GM18861 (cell line): ENCODE data around the gene CHAC1.
"Not testable (repeated sequence)": the region's sequence is repeated elsewhere in the genome, so short reads cannot be mapped to it uniquely, and the experiment has no call there.

Source experiments
- ATAC-seq: cut with Tn5 transposase; IDR thresholded peaks from one replicate; pipeline ENCODE4 v1.9.1; 2021; ENCODE audit not compliant: unreplicated experiment

The CHAC1 gene

DNA sequence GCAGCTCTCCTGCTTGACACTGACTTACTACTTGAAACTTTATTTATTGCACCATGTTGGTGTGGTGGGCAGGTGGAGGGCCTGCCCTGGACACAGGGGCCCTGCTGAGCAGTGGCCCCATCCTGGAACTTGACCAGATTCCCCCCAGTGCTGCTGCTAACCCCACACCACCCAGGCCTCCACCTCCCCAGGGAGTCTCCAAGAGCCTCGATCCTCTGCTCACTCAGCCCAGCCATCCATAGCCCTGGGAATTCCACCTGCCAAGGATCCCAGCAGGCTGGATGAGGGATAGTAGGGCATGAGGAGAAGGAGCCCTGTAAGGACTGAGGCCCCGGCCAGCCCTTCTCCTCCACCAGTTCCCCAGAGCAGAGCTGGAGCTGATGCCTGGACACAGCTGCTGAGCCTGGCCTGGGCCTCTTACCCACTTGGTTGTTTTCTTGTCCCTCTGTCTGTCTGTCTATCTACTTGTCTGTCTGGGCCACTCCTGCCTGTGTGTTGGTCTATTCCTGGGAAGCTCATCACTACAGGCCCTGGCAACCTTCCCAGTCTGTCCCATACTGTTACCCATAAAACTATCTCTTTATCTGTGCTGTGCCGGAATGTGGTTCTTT is 2.8 kb downstream of the CHAC1 start:
- no peak for ATAC-seq

DNA sequence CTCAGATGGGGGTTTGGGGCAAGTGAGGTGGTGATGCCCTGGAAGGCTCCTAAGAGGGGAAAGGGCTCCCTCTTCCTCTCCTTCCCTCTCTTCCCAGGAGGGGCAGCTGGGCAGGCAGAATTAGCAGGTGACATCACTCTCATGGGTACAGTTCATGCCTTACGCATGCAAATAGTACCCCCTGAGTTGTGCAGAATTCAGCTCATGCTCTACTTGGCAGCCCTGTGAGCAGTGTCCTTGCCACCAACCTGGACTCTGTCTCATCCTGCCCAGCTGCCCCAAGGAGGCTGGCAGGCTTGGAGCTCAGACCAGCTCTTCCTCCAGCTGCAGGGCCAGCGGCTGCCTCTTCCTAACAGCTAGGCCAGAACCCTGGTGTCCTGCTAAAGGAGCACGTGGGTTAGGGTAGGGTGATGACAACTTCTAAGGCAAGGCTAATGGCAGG is 3.3 kb downstream of the CHAC1 start:
- no peak for ATAC-seq

- no peak for ATAC-seq
Measured at GRCh38 chr15:40957041-40957555, 3.8 kb downstream of the CHAC1 start.

DNA sequence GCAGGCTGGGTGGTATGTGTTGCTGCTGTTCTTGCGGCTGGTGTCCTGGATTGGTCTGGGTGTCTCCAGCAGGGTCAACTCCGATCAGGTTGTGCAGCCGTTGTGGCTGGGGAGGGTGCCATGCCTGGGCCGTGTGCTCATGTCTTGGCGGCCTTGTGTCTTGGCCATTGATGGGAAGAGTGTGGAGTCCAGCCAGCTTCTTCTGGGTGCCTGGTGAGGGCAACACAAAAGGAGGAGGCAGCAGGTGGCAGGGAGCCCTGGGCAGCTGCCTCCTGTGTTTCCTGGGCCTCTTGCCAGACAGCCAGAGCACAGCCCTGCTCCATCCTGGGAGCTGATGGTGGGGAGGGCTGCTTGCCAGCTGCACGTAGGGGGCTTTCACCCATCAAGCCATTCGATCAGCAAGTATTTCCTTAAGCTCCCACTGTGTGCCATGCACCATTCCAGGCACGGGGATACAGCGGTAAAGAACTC is 4.3 kb downstream of the CHAC1 start:
- no peak for ATAC-seq

- no peak for ATAC-seq
Measured at GRCh38 chr15:40958146-40958545, 4.9 kb downstream of the CHAC1 start.

GRCh38 chr15:40958723-40959122 is 5.5 kb downstream of the CHAC1 start:
- ATAC-seq, result no peak

DNA sequence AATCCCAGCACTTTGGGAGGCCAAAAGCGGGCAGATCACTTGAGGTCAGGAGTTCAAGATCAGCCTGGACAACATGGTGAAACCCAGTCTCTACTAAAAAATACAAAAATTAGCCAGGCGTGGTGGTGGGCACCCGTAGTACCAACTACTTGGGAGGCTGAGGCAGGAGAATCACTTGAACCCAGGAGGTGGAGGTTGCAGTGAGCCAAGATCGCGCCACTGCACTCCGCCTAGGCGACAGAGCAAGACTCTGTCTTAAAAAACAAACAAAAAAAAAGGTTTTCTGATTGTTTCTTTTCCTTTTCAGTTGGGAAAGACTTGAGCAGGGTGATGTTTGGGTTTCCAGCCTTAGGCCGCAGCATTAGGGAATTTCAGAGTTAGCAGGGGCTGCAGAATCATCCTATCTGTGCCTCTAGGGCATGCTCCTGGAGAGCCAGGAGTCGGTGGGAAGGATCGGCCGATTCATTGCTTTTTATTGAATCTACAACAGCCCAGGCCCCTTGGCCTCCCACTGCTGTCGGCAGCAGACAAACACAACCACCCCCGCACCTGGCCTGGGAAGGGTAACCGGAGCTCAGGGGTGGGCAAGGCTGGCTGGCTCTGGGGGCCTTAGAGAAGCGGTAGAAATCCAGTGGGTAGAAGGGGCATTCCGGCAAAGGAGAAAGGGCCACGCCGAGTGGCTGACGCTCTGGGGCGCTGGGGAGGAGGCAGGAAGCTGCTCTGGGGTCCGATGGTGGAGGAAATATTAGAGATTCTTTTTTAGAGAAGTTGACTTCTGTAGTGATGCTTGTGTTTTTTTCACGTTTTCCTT is 6.3 kb downstream of the CHAC1 start:
- ATAC-seq, result no peak

GRCh38 chr15:40960151-40960885 is 7.0 kb downstream of the CHAC1 start:
- ATAC-seq, result no peak

DNA sequence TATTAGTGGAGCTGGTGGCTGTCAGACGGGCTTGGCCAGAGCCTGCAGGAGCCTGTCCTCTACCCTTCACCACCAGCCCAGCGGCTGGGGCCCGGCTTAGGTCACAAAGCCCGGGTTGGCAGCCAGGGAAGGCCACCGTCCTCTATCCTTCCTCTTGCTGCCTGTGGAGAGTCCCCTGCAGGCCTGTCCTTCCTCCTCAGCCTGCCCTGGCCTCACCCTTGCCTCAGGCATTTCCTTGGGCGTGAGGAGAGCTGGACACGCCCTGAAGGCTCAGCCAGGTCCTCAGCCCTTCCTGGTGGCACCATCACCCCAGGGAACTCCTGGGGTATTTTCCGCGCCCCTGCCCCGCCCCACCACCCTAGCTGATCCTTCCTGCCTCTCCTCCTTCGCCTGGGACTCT is 7.7 kb downstream of the CHAC1 start:
- no peak for ATAC-seq

- ATAC-seq, result not testable (repeated sequence)
Measured at GRCh38 chr15:40961740-40962139, 8.5 kb downstream of the CHAC1 start.

DNA sequence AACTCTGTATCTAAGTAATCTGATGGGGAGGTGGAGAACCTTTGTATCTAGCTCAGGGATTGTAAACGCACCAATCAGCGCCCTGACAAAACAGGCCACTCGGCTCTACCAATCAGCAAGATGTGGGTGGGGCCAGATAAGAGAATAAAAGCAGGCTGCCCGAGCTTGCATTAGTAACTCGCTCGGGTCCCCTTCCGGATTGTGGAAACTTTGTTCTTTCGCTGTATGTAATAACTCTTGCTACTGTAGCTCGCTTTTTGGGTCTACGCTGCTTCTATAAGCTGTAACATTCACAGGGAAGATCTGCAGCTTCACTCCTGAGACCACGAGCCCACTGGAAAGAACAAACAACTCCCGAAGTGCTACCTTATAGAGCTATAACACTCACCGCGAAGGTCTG is 9.0 kb downstream of the CHAC1 start:
- ATAC-seq, result not testable (repeated sequence)

GRCh38 chr15:40963201-40963600 is 9.9 kb downstream of the CHAC1 start:
- no peak for ATAC-seq

- ATAC-seq, result no peak
Measured at GRCh38 chr15:40964006-40964405, 10.7 kb downstream of the CHAC1 start.

DNA sequence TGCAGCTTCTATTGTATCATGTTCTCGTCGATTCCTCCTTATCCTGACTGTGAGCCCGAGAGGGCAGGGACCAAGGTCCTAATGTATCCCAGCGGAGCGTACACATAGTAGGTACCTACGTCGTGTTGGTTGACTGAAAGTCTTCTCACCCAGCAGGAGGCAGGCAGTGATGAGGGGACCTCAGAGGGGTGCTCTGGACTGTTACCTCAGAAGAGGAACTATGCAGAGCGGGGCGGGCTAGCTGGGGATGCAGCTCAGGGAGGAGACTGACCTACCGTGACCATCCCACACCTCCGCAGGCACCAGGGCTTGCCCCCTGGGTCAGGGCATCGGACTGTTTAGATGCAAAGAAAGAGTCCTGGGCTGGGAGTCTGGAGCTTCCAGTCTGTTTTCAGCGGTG is 11.4 kb downstream of the CHAC1 start:
- ATAC-seq, result no peak

GRCh38 chr15:40968290-40969085 is 15.2 kb downstream of the CHAC1 start:
- no peak for ATAC-seq

DNA sequence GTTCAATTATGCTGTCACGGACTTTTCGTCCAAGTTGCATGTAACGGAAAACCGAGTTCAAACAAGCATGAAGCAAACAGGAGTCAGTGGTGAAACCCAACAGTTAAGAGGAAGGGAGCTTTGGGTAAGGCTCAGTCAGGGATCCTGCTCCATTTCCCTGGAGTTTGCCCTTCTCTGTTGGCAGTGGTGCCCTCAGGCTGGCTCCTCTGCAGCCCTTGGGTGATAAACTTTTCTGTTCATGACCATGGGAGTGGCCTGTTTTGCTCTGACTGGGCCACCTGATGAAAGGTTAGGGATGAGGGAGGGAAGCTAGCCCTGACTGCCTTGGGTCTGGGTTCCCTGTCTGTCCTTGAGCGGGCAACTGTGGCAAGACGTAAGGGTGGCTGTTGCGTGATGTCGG is 16.1 kb downstream of the CHAC1 start:
- no peak for ATAC-seq

DNA sequence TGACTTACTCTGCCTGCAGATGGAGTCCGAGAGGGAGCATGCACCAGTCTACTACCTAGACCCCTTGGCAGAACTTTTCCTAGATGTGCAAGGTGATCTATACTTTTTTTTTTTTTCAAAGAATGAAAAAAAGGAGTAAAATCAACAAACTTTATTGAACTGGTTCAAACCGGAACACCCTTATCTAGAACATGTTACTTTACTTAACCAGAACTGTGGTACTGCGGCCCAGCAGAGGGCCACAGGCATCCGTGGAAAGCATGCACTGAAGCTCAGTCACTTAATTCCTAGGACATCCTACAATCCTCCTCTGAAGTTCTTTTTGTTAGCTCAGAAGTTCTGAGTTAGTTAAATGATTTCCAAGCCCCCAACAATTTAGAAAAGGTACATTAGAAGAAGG is 21.6 kb downstream of the CHAC1 start:
- ATAC-seq, result no peak

- no peak for ATAC-seq
Measured at GRCh38 chr15:40976819-40977218, 23.5 kb downstream of the CHAC1 start.

DNA sequence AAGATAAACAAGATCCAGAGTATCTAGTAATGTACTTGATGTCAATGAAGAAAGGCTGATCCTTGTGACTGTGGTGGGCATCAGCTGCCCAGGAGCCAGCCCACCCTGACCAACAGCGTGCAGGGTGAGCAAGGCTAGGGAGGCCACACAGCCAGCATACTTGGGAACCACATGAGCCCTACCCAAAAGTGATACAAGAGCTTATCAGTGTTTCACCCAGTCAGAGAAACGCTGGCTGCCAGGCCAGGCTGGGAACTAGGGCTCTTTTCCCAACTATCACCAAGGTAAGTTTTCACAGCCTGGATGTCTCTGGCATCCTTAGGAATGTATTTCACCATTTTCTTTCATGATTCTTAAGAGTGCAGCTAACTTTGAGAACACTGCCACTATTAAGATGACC is 24.9 kb downstream of the CHAC1 start:
- no peak for ATAC-seq

- ATAC-seq, result no peak
Measured at GRCh38 chr15:40978562-40978961, 25.3 kb downstream of the CHAC1 start.

- no peak for ATAC-seq
Measured at GRCh38 chr15:40981186-40981585, 27.9 kb downstream of the CHAC1 start.
